Gastroesophageal sphincter (tissue), 3 donors: Measurements from ENCODE around the gene NEK2.

Source experiments
- CTCF ChIP-seq, 4 experiments: fragments of 200-600 bp in 2 of 4; fragments of 450-650 bp in 2 of 4; sonication (generic) in 1 of 4; IDR thresholded peaks; one replicate each; pipeline ENCODE4 v1.5.1; 2017 to 2019; ENCODE audit warnings: antibody characterized with exemption in 4 of 4, mild to moderate bottlenecking in 2 of 4, moderate library complexity in 2 of 4
- POLR2AphosphoS5 ChIP-seq: sonication (generic); formaldehyde crosslinking; IDR thresholded peaks from one replicate; pipeline ENCODE4 v1.6.1; 2017; ENCODE audit warnings: antibody characterized with exemption

DNA sequence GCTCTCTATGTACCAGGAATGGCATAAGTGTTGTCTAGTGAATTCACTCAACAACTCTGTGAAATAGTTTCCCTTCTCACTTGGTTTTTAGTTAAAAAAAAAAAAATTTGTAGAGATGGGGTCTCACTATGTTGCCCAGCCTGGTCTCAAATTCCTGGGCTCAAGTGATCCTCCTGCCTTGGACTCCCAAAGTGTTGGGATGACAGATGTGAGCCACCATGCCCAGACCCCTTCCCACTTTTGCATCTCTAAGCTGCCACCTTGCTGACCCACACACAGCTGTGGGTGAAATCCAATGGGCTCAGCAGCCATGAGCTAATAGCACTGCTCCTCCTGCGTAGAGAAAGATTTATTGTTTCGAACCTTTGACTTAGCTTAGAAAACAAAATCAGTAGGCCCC lies 33.5 kb downstream of the NEK2 start:
- TF ChIP-seq CTCF (IDR thresholded peaks at IDR 0.05) (no peak), POLR2AphosphoS5 (no peak)
